ENCODE measurements around the gene PERM1.

DNA sequence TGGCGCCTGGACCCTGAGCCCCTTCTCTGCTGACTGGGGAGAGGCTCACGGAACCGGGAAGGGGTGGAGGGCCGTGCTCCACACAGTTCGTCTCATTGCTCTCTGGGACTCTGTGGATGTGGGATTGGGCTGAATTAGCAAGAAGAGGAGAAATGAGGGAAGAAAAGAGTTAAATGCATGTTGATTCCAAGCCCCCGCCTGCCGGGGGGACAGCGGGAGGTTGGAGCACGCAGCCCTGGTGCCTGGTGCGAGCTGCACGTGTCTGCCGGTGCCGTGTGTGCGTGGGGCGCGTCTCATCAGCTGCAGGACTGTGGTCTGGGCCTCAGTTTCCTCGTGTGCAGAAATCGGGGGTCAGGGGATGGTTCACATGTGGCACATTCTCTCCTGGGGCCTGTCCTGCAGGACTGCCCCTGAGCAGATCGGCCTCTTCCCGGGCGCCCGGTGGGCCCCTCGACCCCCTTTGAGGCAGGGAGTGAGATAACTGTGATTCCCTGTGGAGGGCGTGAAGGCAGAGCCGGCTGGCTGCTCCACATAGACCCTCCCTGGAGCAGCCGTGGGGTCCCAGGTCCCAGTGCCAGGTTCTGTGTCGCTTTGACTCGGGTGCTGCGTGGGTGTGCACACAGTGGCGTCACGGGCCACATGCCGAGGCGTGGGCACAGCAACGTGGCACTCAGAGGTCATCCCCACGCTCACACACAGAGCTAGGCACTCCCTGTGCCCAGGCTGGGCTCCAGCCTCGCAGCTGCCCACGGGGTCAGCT is 46.7 kb downstream of the PERM1 start:
- TF ChIP-seq EP300 (IDR thresholded peaks at IDR 0.05) (no peak), POLR2A (IDR thresholded peaks at IDR 0.05) (no peak), POLR2AphosphoS5 (IDR thresholded peaks at IDR 0.05) (no peak)
- TF ChIP-seq, protein P1, sequence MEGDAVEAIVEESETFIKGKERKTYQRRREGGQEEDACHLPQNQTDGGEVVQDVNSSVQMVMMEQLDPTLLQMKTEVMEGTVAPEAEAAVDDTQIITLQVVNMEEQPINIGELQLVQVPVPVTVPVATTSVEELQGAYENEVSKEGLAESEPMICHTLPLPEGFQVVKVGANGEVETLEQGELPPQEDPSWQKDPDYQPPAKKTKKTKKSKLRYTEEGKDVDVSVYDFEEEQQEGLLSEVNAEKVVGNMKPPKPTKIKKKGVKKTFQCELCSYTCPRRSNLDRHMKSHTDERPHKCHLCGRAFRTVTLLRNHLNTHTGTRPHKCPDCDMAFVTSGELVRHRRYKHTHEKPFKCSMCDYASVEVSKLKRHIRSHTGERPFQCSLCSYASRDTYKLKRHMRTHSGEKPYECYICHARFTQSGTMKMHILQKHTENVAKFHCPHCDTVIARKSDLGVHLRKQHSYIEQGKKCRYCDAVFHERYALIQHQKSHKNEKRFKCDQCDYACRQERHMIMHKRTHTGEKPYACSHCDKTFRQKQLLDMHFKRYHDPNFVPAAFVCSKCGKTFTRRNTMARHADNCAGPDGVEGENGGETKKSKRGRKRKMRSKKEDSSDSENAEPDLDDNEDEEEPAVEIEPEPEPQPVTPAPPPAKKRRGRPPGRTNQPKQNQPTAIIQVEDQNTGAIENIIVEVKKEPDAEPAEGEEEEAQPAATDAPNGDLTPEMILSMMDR (IDR thresholded peaks at IDR 0.05): no peak

All from upper lobe of left lung (tissue), 4 donors.